OCI-LY1 (cell line): Measurements from ENCODE around the gene UNC13C.

ENCODE experiments used
- H2AFZ ChIP-seq: fragments of 200-600 bp; sonication (generic), shearing (Covaris generic); 2 replicates; pipeline ENCODE4 v1.6.0; 2014; ENCODE audit warnings: antibody characterized with exemption, mild to moderate bottlenecking, low read length
- H3F3A ChIP-seq: fragments of 200-600 bp; sonication (generic), shearing (Covaris generic); 2 replicates; pipeline ENCODE4 v1.6.0; 2014; ENCODE audit warnings: mild to moderate bottlenecking, antibody characterized with exemption, low read length, moderate library complexity; ENCODE audit not compliant: insufficient read depth
- H3K27ac ChIP-seq: fragments of 200-600 bp; sonication (generic); 2 replicates; pipeline ENCODE4 v1.5.1; 2014; ENCODE audit warnings: low read length, mixed run types, mild to moderate bottlenecking, low read depth; ENCODE audit not compliant: poor library complexity, severe bottlenecking
- H3K27me3 ChIP-seq: fragments of 200-600 bp; sonication (generic); 2 replicates; pipeline ENCODE4 v1.6.0; 2014; ENCODE audit warnings: antibody characterized with exemption, mild to moderate bottlenecking, low read length, moderate library complexity; ENCODE audit not compliant: insufficient read depth
- H3K36me3 ChIP-seq: fragments of 200-600 bp; sonication (generic); 2 replicates; pipeline ENCODE4 v1.6.1; 2014; ENCODE audit warnings: mild to moderate bottlenecking, antibody characterized with exemption, low read length, moderate library complexity, mixed read lengths; ENCODE audit not compliant: insufficient read depth
- H3K4me1 ChIP-seq: fragments of 200-600 bp; sonication (generic); 2 replicates; pipeline ENCODE4 v1.5.1; 2014; ENCODE audit warnings: mild to moderate bottlenecking, low read length, moderate library complexity; ENCODE audit not compliant: insufficient read depth, severe bottlenecking
- H3K4me2 ChIP-seq: fragments of 200-600 bp; sonication (generic), shearing (Covaris generic); 2 replicates; pipeline ENCODE4 v1.6.1; 2014; ENCODE audit warnings: low read length
- H3K4me3 ChIP-seq: fragments of 200-600 bp; sonication (generic); 2 replicates; pipeline ENCODE4 v1.5.1; 2014; ENCODE audit warnings: low read length, low read depth, mild to moderate bottlenecking, mixed read lengths; ENCODE audit not compliant: poor library complexity, severe bottlenecking
- H3K79me2 ChIP-seq: fragments of 200-600 bp; shearing (Covaris generic); 2 replicates; pipeline ENCODE4 v1.6.1; 2016; ENCODE audit warnings: mixed run types, low read length, mixed read lengths; ENCODE audit not compliant: insufficient read depth
- H3K9ac ChIP-seq: fragments of 200-600 bp; sonication (generic), shearing (Covaris generic); 2 replicates; pipeline ENCODE4 v1.6.1; 2014; ENCODE audit warnings: mild to moderate bottlenecking, low read length, mixed read lengths
- H3K9me2 ChIP-seq: fragments of 200-600 bp; sonication (generic), shearing (Covaris generic); 2 replicates; pipeline ENCODE4 v1.6.1; 2014; ENCODE audit warnings: low read depth, mild to moderate bottlenecking, low read length, mixed read lengths
- H3K9me3 ChIP-seq: fragments of 200-600 bp; shearing (Covaris generic); 2 replicates; pipeline ENCODE4 v1.6.1; 2014; ENCODE audit warnings: low read length, mixed read lengths
- H4K20me1 ChIP-seq: fragments of 200-600 bp; sonication (generic), shearing (Covaris generic); 2 replicates; pipeline ENCODE4 v1.6.0; 2016; ENCODE audit warnings: mild to moderate bottlenecking, low read length; ENCODE audit not compliant: insufficient read depth
- CTCF ChIP-seq: fragments of 200-600 bp; sonication (generic), shearing (Covaris generic); IDR thresholded peaks from 2 replicates; pipeline ENCODE4 v1.5.1; 2017; ENCODE audit warnings: mild to moderate bottlenecking, antibody characterized with exemption, low read length, moderate library complexity, mixed read lengths
- EZH2 ChIP-seq: fragments of 200-600 bp; sonication (generic), shearing (Covaris generic); IDR thresholded peaks from 2 replicates; pipeline ENCODE4 v1.8.0; 2017; ENCODE audit warnings: borderline replicate concordance, mixed run types, mild to moderate bottlenecking, antibody characterized with exemption, low read length, moderate library complexity, mixed read lengths

UNC13C gene

GRCh38 chr15:53974121-53974520, 4.1 kb upstream of the UNC13C start:
- Histone ChIP-seq H4K20me1 (no peaks in the 10 kb centered on the region), H3K4me2 (no peak overlapping the region), H3K36me3 (no peaks in the 10 kb centered on the region), H3K4me1 (no peaks in the 10 kb centered on the region), H3K9me2 (no peaks in the 10 kb centered on the region), H3K9me3 (no peaks in the 10 kb centered on the region), H3K27me3 (no peaks in the 10 kb centered on the region), H2AFZ (no peak overlapping the region), H3K79me2 (no peaks in the 10 kb centered on the region), H3K27ac (no peak overlapping the region), H3K4me3 (no peak overlapping the region), H3F3A (no peaks in the 10 kb centered on the region), H3K9ac (no peak overlapping the region)
- TF ChIP-seq CTCF (no peak), EZH2 (no peak)

GRCh38 chr15:53974813-53975212, 3.4 kb upstream of the UNC13C start:
- Histone ChIP-seq H3K9ac (no peak overlapping the region), H3K4me3 (no peak overlapping the region), H3K27me3 (no peaks in the 10 kb centered on the region), H3K9me2 (no peaks in the 10 kb centered on the region), H3K4me2 (no peak overlapping the region), H3K4me1 (no peaks in the 10 kb centered on the region), H3K27ac (no peak overlapping the region), H3K9me3 (no peaks in the 10 kb centered on the region), H2AFZ (no peak overlapping the region), H3F3A (no peaks in the 10 kb centered on the region), H4K20me1 (no peaks in the 10 kb centered on the region), H3K36me3 (no peaks in the 10 kb centered on the region), H3K79me2 (no peaks in the 10 kb centered on the region)
- TF ChIP-seq CTCF (no peak), EZH2 (no peak)

- Histone ChIP-seq H2AFZ (no peak overlapping the region), H3K36me3 (no peaks in the 10 kb centered on the region), H3K9me3 (no peaks in the 10 kb centered on the region), H3K4me3 (no peak overlapping the region), H3K4me1 (no peaks in the 10 kb centered on the region), H3K9me2 (no peaks in the 10 kb centered on the region), H3K79me2 (no peaks in the 10 kb centered on the region), H3K27ac (no peak overlapping the region), H4K20me1 (no peaks in the 10 kb centered on the region), H3K4me2 (no peak overlapping the region), H3K27me3 (no peaks in the 10 kb centered on the region), H3F3A (no peaks in the 10 kb centered on the region), H3K9ac (no peak overlapping the region)
- no peak for TF ChIP-seq EZH2
- no peak for TF ChIP-seq CTCF
Measured at GRCh38 chr15:53976844-53977392, 1.3 kb upstream of the UNC13C start.
